22Rv1 (cell line): ENCODE results near the gene CFAP54.

Experiments
- H3K27ac ChIP-seq: fragments of 450-650 bp; 2 replicates; pipeline ENCODE4 v1.5.1; 2017
- CTCF ChIP-seq: fragments of 450-650 bp; IDR thresholded peaks from 2 replicates; pipeline ENCODE4 v1.5.1; 2017; ENCODE audit warnings: mild to moderate bottlenecking
- ZFX ChIP-seq: fragments of 450-650 bp; IDR thresholded peaks from 2 replicates; pipeline ENCODE4 v1.6.1; 2017; ENCODE audit warnings: antibody characterized with exemption, borderline replicate concordance

The CFAP54 gene

GRCh38 chr12:96883571-96883970 is 394.2 kb downstream of the CFAP54 start:
- no peak overlapping the region for H3K27ac ChIP-seq
- no peak for TF ChIP-seq CTCF
- no peak for TF ChIP-seq ZFX

GRCh38 chr12:96886998-96887677 is 397.8 kb downstream of the CFAP54 start:
- TF ChIP-seq CTCF (no peak), ZFX (no peak)
- H3K27ac ChIP-seq, result no peak overlapping the region

GRCh38 chr12:96889273-96889933 is 400.0 kb downstream of the CFAP54 start:
- no peak overlapping the region for H3K27ac ChIP-seq
- TF ChIP-seq CTCF, result no peak
- no peak for TF ChIP-seq ZFX

- TF ChIP-seq CTCF (no peak), ZFX (no peak)
- H3K27ac ChIP-seq, result no peak overlapping the region
Measured at GRCh38 chr12:96890331-96890730, 401.0 kb downstream of the CFAP54 start.

DNA sequence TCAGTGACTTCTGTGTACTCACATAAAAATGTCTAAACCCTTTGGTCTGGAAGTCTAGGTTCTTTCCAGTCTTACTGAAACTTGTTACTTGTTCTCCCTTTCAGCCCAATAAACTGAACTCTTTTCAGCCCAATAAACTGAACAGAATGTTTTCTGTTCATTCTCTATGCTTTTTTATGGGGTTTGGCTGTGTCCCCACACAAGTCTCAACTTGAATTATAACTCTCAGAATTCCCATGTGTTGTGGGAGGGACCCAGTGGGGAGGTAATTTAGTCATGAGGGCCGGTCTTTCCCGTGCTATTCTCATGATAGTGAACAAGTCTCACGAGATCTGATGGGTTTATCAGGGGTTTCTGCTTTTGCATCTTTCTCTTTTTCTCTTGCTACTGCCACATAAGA is 402.7 kb downstream of the CFAP54 start:
- no peak for TF ChIP-seq CTCF
- no peak for TF ChIP-seq ZFX
- H3K27ac ChIP-seq, result no peak overlapping the region

DNA sequence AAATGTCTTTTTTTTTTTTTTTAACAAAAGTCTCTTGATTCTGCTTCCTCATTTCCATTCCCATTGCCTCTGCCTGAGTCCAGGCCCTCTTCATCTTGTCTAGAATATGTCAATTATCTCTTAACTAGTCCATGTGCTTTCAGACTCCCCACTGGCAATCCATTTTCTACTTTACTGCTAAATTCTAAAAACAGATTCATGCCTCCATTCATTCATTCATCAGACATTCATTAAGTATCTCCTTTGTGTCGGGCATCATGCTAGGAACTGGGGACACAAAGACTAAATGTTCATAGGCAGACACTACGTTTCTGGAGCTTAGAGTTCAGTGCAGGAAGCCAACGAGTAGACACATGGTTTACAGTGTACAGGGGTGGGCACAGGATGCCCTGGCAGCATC is 408.0 kb downstream of the CFAP54 start:
- TF ChIP-seq CTCF (no peak), ZFX (no peak)
- H3K27ac ChIP-seq, result no peak overlapping the region

DNA sequence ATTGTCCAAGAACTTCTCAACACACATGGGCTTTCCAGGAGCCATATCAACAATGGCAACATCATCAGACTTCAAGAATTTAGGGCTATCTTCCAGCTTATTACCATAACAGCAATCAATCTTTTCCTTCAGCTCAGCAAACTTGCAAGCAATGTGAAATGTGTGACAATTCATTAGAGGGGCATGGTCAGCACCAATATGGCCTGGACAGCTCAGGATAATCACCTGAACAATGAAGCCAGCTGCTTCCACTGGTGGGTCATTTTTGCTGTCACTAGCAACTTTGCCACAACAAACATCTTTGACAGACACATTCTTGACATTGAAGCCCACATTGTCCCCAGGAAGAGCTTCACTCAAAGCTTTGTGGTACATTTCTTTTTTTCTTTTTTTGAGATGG is 411.8 kb downstream of the CFAP54 start:
- TF ChIP-seq ZFX (no peak), CTCF (no peak)

More for the DNA sequence above, 411.8 kb downstream of the CFAP54 start:
- no peak overlapping the region for H3K27ac ChIP-seq
